Measurements from ENCODE around the gene CLMP. TPM values are rescaled to one million over a fixed set of nuclear protein-coding genes. Genes with fewer than 3 reads are reported as not detected.

The CLMP gene
- total and polyA plus RNA-seq, 2 experiments from 2014 or later, result 7.1 to 18.4 TPM

DNA sequence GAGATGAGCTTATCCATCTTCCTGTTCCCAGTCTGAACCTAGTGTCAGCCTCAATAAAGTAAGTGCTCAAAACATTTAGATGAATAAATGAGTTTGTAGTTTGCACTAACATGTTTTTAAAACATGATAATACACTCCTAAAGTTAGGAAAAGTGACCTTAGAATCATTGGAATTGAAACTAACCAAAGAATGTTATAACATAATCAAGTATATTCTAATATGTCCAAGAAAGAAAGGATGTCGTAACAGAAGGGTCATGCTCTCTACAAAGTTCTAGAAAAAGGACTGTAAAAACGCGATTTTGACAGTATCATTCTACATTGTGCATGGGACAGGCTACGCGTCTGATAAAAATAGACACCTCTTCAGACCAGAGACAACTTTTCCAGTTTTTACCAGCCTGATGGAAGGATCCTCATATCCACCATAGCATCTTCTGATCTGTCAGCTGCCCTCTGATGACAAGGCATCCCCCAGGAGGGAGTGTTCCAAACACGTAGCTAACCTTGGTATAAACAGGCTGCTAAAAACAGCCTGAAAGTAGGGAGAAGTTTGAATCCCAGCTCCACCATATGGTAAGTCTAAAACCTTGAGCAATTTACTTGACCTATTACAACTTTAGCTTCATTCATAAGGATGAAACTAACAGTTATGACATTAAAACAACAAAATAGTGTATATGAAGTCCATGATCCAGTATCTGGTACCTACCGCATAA, 30.2 kb downstream of the CLMP start:
- Mint-ChIP-seq H3K4me1 (peaks cover 23% of the 10 kb centered on the region), H3K9me3 (no peaks in the 10 kb centered on the region), H3K27me3 (ENCODE audit: insufficient read depth, low read depth, poor library complexity) (peaks cover 2% of the 10 kb centered on the region), H3K27ac (no peak overlapping the region), H3K4me3 (no peak overlapping the region), H3K36me3 (ENCODE audit: low read depth) (no peaks in the 10 kb centered on the region; the same call in 2 of the 3 replicates)
- no peaks in the 10 kb centered on the region for H3K36me3 ChIP-seq (ENCODE audit: insufficient read depth)
- no peaks in the 10 kb centered on the region for H3K27me3 ChIP-seq (ENCODE audit: insufficient read depth)
- TF ChIP-seq ZNF114 (CRISPR knock-in tag; IDR thresholded peaks at IDR 0.05), result no peak
- no peak for TF ChIP-seq ZNF331 (CRISPR knock-in tag; IDR thresholded peaks at IDR 0.05; ENCODE audit: low read depth)
- TF ChIP-seq EZH2phosphoT487 (IDR thresholded peaks at IDR 0.05; ENCODE audit: unreplicated experiment), result no peak
- TF ChIP-seq, protein P1, sequence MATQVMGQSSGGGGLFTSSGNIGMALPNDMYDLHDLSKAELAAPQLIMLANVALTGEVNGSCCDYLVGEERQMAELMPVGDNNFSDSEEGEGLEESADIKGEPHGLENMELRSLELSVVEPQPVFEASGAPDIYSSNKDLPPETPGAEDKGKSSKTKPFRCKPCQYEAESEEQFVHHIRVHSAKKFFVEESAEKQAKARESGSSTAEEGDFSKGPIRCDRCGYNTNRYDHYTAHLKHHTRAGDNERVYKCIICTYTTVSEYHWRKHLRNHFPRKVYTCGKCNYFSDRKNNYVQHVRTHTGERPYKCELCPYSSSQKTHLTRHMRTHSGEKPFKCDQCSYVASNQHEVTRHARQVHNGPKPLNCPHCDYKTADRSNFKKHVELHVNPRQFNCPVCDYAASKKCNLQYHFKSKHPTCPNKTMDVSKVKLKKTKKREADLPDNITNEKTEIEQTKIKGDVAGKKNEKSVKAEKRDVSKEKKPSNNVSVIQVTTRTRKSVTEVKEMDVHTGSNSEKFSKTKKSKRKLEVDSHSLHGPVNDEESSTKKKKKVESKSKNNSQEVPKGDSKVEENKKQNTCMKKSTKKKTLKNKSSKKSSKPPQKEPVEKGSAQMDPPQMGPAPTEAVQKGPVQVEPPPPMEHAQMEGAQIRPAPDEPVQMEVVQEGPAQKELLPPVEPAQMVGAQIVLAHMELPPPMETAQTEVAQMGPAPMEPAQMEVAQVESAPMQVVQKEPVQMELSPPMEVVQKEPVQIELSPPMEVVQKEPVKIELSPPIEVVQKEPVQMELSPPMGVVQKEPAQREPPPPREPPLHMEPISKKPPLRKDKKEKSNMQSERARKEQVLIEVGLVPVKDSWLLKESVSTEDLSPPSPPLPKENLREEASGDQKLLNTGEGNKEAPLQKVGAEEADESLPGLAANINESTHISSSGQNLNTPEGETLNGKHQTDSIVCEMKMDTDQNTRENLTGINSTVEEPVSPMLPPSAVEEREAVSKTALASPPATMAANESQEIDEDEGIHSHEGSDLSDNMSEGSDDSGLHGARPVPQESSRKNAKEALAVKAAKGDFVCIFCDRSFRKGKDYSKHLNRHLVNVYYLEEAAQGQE (IDR thresholded peaks at IDR 0.05; ENCODE audit: unreplicated experiment), result no peak
- TF ChIP-seq, protein P2, sequence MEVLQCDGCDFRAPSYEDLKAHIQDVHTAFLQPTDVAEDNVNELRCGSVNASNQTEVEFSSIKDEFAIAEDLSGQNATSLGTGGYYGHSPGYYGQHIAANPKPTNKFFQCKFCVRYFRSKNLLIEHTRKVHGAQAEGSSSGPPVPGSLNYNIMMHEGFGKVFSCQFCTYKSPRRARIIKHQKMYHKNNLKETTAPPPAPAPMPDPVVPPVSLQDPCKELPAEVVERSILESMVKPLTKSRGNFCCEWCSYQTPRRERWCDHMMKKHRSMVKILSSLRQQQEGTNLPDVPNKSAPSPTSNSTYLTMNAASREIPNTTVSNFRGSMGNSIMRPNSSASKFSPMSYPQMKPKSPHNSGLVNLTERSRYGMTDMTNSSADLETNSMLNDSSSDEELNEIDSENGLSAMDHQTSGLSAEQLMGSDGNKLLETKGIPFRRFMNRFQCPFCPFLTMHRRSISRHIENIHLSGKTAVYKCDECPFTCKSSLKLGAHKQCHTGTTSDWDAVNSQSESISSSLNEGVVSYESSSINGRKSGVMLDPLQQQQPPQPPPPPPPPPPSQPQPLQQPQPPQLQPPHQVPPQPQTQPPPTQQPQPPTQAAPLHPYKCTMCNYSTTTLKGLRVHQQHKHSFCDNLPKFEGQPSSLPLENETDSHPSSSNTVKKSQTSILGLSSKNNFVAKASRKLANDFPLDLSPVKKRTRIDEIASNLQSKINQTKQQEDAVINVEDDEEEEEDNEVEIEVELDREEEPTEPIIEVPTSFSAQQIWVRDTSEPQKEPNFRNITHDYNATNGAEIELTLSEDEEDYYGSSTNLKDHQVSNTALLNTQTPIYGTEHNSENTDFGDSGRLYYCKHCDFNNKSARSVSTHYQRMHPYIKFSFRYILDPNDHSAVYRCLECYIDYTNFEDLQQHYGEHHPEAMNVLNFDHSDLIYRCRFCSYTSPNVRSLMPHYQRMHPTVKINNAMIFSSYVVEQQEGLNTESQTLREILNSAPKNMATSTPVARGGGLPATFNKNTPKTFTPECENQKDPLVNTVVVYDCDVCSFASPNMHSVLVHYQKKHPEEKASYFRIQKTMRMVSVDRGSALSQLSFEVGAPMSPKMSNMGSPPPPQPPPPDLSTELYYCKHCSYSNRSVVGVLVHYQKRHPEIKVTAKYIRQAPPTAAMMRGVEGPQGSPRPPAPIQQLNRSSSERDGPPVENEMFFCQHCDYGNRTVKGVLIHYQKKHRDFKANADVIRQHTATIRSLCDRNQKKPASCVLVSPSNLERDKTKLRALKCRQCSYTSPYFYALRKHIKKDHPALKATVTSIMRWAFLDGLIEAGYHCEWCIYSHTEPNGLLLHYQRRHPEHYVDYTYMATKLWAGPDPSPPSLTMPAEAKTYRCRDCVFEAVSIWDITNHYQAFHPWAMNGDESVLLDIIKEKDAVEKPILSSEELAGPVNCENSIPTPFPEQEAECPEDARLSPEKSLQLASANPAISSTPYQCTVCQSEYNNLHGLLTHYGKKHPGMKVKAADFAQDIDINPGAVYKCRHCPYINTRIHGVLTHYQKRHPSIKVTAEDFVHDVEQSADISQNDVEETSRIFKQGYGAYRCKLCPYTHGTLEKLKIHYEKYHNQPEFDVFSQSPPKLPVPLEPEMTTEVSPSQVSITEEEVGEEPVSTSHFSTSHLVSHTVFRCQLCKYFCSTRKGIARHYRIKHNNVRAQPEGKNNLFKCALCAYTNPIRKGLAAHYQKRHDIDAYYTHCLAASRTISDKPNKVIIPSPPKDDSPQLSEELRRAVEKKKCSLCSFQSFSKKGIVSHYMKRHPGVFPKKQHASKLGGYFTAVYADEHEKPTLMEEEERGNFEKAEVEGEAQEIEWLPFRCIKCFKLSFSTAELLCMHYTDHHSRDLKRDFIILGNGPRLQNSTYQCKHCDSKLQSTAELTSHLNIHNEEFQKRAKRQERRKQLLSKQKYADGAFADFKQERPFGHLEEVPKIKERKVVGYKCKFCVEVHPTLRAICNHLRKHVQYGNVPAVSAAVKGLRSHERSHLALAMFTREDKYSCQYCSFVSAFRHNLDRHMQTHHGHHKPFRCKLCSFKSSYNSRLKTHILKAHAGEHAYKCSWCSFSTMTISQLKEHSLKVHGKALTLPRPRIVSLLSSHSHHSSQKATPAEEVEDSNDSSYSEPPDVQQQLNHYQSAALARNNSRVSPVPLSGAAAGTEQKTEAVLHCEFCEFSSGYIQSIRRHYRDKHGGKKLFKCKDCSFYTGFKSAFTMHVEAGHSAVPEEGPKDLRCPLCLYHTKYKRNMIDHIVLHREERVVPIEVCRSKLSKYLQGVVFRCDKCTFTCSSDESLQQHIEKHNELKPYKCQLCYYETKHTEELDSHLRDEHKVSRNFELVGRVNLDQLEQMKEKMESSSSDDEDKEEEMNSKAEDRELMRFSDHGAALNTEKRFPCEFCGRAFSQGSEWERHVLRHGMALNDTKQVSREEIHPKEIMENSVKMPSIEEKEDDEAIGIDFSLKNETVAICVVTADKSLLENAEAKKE (CRISPR knock-in tag; IDR thresholded peaks at IDR 0.05), result no peak
- no peak for TF ChIP-seq JUNB (IDR thresholded peaks at IDR 0.05; ENCODE audit: unreplicated experiment)
- TF ChIP-seq STAT1 (IDR thresholded peaks at IDR 0.05; ENCODE audit: unreplicated experiment), result no peak
- TF ChIP-seq POLR2AphosphoS5 (IDR thresholded peaks at IDR 0.05; ENCODE audit: low read depth), result no peak
- TF ChIP-seq, protein P3, sequence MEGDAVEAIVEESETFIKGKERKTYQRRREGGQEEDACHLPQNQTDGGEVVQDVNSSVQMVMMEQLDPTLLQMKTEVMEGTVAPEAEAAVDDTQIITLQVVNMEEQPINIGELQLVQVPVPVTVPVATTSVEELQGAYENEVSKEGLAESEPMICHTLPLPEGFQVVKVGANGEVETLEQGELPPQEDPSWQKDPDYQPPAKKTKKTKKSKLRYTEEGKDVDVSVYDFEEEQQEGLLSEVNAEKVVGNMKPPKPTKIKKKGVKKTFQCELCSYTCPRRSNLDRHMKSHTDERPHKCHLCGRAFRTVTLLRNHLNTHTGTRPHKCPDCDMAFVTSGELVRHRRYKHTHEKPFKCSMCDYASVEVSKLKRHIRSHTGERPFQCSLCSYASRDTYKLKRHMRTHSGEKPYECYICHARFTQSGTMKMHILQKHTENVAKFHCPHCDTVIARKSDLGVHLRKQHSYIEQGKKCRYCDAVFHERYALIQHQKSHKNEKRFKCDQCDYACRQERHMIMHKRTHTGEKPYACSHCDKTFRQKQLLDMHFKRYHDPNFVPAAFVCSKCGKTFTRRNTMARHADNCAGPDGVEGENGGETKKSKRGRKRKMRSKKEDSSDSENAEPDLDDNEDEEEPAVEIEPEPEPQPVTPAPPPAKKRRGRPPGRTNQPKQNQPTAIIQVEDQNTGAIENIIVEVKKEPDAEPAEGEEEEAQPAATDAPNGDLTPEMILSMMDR (conservative IDR thresholded peaks at IDR 0.05; ENCODE audit: low read depth in 2 of 2), result no peak
- TF ChIP-seq EZH2 (IDR thresholded peaks at IDR 0.05; ENCODE audit: low read depth, unreplicated experiment), result no peak
- no peak for TF ChIP-seq CREB1 (CRISPR knock-in tag; IDR thresholded peaks at IDR 0.05; ENCODE audit: low read depth)
- TF ChIP-seq NANOG (IDR thresholded peaks at IDR 0.05; ENCODE audit: borderline replicate concordance), result no peak
- TF ChIP-seq, protein P4, sequence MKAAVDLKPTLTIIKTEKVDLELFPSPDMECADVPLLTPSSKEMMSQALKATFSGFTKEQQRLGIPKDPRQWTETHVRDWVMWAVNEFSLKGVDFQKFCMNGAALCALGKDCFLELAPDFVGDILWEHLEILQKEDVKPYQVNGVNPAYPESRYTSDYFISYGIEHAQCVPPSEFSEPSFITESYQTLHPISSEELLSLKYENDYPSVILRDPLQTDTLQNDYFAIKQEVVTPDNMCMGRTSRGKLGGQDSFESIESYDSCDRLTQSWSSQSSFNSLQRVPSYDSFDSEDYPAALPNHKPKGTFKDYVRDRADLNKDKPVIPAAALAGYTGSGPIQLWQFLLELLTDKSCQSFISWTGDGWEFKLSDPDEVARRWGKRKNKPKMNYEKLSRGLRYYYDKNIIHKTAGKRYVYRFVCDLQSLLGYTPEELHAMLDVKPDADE (IDR thresholded peaks at IDR 0.05), result no peak
- H3K4me3 ChIP-seq, result no peak overlapping the region
- no peak overlapping the region for H3K27ac ChIP-seq (ENCODE audit: low read depth)
- DNase-seq (ENCODE audit: low spot score) (no peak), ATAC-seq (no peak)
- H3K79me2 ChIP-seq (replicated peaks; ENCODE audit: insufficient read depth), result no peaks in the 10 kb centered on the region
- H3K4me2 ChIP-seq, result no peak overlapping the region
- peaks cover 22% of the 10 kb centered on the region for H3K4me1 ChIP-seq (ENCODE audit: insufficient read depth)
- H2AFZ ChIP-seq, result no peak overlapping the region
- no peaks in the 10 kb centered on the region; the same call in 1 of the 2 replicates for H4K20me1 ChIP-seq (replicated peaks; ENCODE audit: insufficient read depth)
- H3K9me2 ChIP-seq (ENCODE audit: insufficient read depth), result no peaks in the 10 kb centered on the region
- no peaks in the 10 kb centered on the region for H3F3A ChIP-seq (replicated peaks; ENCODE audit: low read depth)
